K562 (cell line): ENCODE measurements around the gene CCL22. TPM values are rescaled to one million over a fixed set of nuclear protein-coding genes. Genes with fewer than 3 reads are reported as not detected.

ENCODE experiments used
- ATAC-seq: fragments of 200-7000 bp; cut with Tn5 transposase; 3 replicates; pipeline ENCODE4 v1.9.1; 2020; ENCODE audit warnings: moderate library complexity
- BruUV-seq: library from RNA; stranded (reverse); fragments of 400-500 nt; replicated peaks from 2 replicates; lab custom pipeline; 2021; lab: Mats Ljungman, UMichigan
- CTCF ChIA-PET: fragments of 300-600 bp; formaldehyde crosslinking; extraction: SDS; loops from one replicate; lab custom pipeline; 2021; ENCODE audit warnings: low intra/inter-chr PET ratio; lab: Yijun Ruan, JAX
- POLR2A ChIA-PET: fragments of 300-600, 350-650 bp; sonication (Branson Sonifier 250); formaldehyde crosslinking; extraction: SDS; loops from one replicate; lab custom pipeline; 2021; ENCODE audit warnings: antibody characterized with exemption, inconsistent platforms; lab: Yijun Ruan, JAX
- DNase-seq, 4 experiments: peaks; one replicate each; pipeline versions ENCODE4 v3.0.0 to v3.0.0-alpha.2; 2011 to 2018; ENCODE audit warnings: low spot score in 3 of 4, mixed read lengths in 3 of 4; ENCODE audit errors: extremely low read depth in 1 of 4
- FAIRE-seq: peaks from 2 replicates; lab custom pipeline; 2011; peaks lifted over from hg19 to GRCh38; lab: Jason Lieb, UNC
- H2AFZ ChIP-seq: 2 replicates; pipeline ENCODE4 v1.6.0; 2011; ENCODE audit warnings: low read depth, low read length, control low read depth, inconsistent platforms
- H3K27ac ChIP-seq: fragments of 200-600 bp; 3 replicates; pipeline ENCODE4 v1.8.0; 2011; ENCODE audit warnings: low read depth, mild to moderate bottlenecking, control low read depth, inconsistent platforms, low read length, moderate library complexity, mixed read lengths; ENCODE audit errors: extremely low read depth
- H3K27me3 ChIP-seq, 2 experiments: fragments of 300-600 bp in 1 of 2; 2 replicates in 1 of 2; 3 replicates in 1 of 2; pipeline versions ENCODE4 v1.6.0 to v1.8.0; 2011; ENCODE audit warnings: inconsistent platforms in 2 of 2, low read length in 2 of 2, mild to moderate bottlenecking in 1 of 2, mixed read lengths in 1 of 2, moderate library complexity in 1 of 2; ENCODE audit not compliant: control insufficient read depth in 2 of 2, insufficient read depth in 2 of 2
- H3K36me3 ChIP-seq: fragments of 300-600 bp; 3 replicates; pipeline ENCODE4 v1.8.0; 2011; ENCODE audit warnings: mild to moderate bottlenecking, low read length, inconsistent platforms; ENCODE audit not compliant: control insufficient read depth, insufficient read depth
- H3K4me1 ChIP-seq, 2 experiments: fragments of 200-600 bp in 1 of 2; replicated peaks in 1 of 2; 2 replicates in 1 of 2; 3 replicates in 1 of 2; pipeline versions ENCODE4 v1.5.1 to v1.8.0; 2011; ENCODE audit warnings: inconsistent platforms in 2 of 2, low read length in 2 of 2, mild to moderate bottlenecking in 1 of 2, mixed read lengths in 1 of 2, moderate library complexity in 1 of 2; ENCODE audit not compliant: control insufficient read depth in 2 of 2, insufficient read depth in 2 of 2
- H3K4me2 ChIP-seq: 2 replicates; pipeline ENCODE4 v1.6.1; 2011; ENCODE audit warnings: low read length, control low read depth, inconsistent platforms, mixed read lengths; ENCODE audit not compliant: insufficient read depth
- H3K4me3 ChIP-seq: fragments of 200-600 bp; sonication (generic), shearing (Covaris generic); 2 replicates; pipeline ENCODE4 v1.5.1; 2016; ENCODE audit warnings: control low read depth, inconsistent platforms
- H3K79me2 ChIP-seq: fragments of 200-600 bp; 3 replicates; pipeline ENCODE4 v1.8.0; 2011; ENCODE audit warnings: low read length, inconsistent platforms; ENCODE audit not compliant: control insufficient read depth, insufficient read depth
- H3K9ac ChIP-seq, 2 experiments: 2 replicates each; pipeline versions ENCODE4 v1.6.0 to v1.6.1; 2011; ENCODE audit warnings: low read depth in 2 of 2, low read length in 2 of 2, control low read depth in 1 of 2, inconsistent platforms in 1 of 2, mild to moderate bottlenecking in 1 of 2, mixed read lengths in 1 of 2; ENCODE audit not compliant: insufficient read depth in 1 of 2
- H3K9me1 ChIP-seq: one replicate; pipeline ENCODE4 v1.6.0; 2011; ENCODE audit warnings: inconsistent platforms, mild to moderate bottlenecking, low read length, moderate library complexity; ENCODE audit not compliant: control insufficient read depth, insufficient read depth
- H3K9me3 ChIP-seq: replicated peaks from 2 replicates; pipeline ENCODE4 v1.5.1; 2011; ENCODE audit warnings: low read depth, low read length, inconsistent platforms; ENCODE audit not compliant: control insufficient read depth, insufficient read depth
- H4K20me1 ChIP-seq: replicated peaks from 2 replicates; pipeline ENCODE4 v1.6.1; 2011; ENCODE audit warnings: low read length, inconsistent platforms, mixed read lengths; ENCODE audit not compliant: control insufficient read depth, insufficient read depth
- CREM ChIP-seq: IDR thresholded peaks from 2 replicates; pipeline ENCODE4 v1.6.1; 2014; ENCODE audit warnings: antibody characterized with exemption, low read depth
- DPF2 ChIP-seq: fragments of 450-650 bp; IDR thresholded peaks from 2 replicates; pipeline ENCODE4 v1.6.1; 2016
- EHMT2 ChIP-seq: fragments of 450-650 bp; IDR thresholded peaks from 2 replicates; pipeline ENCODE4 v1.6.1; 2018; ENCODE audit warnings: antibody characterized with exemption
- EP400 ChIP-seq: fragments of 450-650 bp; IDR thresholded peaks from 2 replicates; pipeline ENCODE4 v1.6.1; 2017; ENCODE audit warnings: antibody characterized with exemption, mild to moderate bottlenecking, moderate library complexity
- ESRRA ChIP-seq: fragments of 450-650 bp; IDR thresholded peaks from 2 replicates; pipeline ENCODE4 v1.6.1; 2014; ENCODE audit warnings: low read depth, mild to moderate bottlenecking, moderate library complexity, borderline replicate concordance
- FOXJ3 ChIP-seq: sonication (generic); formaldehyde crosslinking; IDR thresholded peaks from 2 replicates; pipeline ENCODE4 v1.4.0; 2020; ENCODE audit warnings: mild to moderate bottlenecking, missing genetic modification reagents
- MYBL2 ChIP-seq, 2 experiments: fragments of 450-650 bp in 1 of 2; sonication (generic) in 1 of 2; formaldehyde crosslinking in 1 of 2; IDR thresholded peaks; 2 replicates each; pipeline versions ENCODE4 v1.6.1 to v1.8.1; 2017 to 2022; ENCODE audit warnings: borderline replicate concordance in 1 of 2, inconsistent platforms in 1 of 2, low read depth in 1 of 2, mild to moderate bottlenecking in 1 of 2, missing genetic modification reagents in 1 of 2, moderate library complexity in 1 of 2
- NFRKB ChIP-seq: fragments of 450-650 bp; IDR thresholded peaks from 2 replicates; pipeline ENCODE4 v1.6.1; 2016; ENCODE audit warnings: low read depth
- NR0B1 ChIP-seq: fragments of 450-650 bp; IDR thresholded peaks from one replicate; pipeline ENCODE4 v1.6.1; 2018; ENCODE audit warnings: mild to moderate bottlenecking, moderate library complexity; ENCODE audit not compliant: partially characterized antibody
- RBBP5 ChIP-seq: fragments of 200-600 bp; sonication (generic); IDR thresholded peaks from 2 replicates; pipeline ENCODE4 v1.6.1; 2012; ENCODE audit warnings: borderline replicate concordance, mild to moderate bottlenecking, low read length, control low read depth, inconsistent platforms; ENCODE audit not compliant: insufficient read depth, poor library complexity, severe bottlenecking
- SMAD2 ChIP-seq: fragments of 150-350 bp; IDR thresholded peaks from 2 replicates; pipeline ENCODE4 v1.6.1; 2014; ENCODE audit warnings: low read depth, mild to moderate bottlenecking, low read length
- ZNF75A ChIP-seq: fragments of 450-650 bp; formaldehyde crosslinking; IDR thresholded peaks from 2 replicates; pipeline ENCODE4 v1.4.0; 2020; ENCODE audit warnings: mild to moderate bottlenecking
- WGBS: fragments of 100-300 bp; shearing (Covaris generic); methylation state at CpG from one replicate; pipeline ENCODE4 v1.1.6; 2016; ENCODE audit warnings: low coverage, mixed read lengths; ENCODE audit not compliant: insufficient coverage; ENCODE audit errors: missing lambda C conversion rate; 5-methylcytosine and 5-hydroxymethylcytosine counted together
- in situ Hi-C: fragments of 300-500 bp; cut with MboI; formaldehyde crosslinking; loops from 4 replicates; pipeline ENCODE4 v1.15.0; 2018; ENCODE audit warnings: inconsistent platforms, mixed read lengths
- intact Hi-C: fragments of 100-400 bp; cut with micrococcal nuclease; formaldehyde crosslinking; loops from 2 replicates; pipeline ENCODE4 v1.14.2; 2022
- polyA plus RNA-seq, 8 experiments: library from polyadenylated mRNA; depleted of rRNA in 4 of 8; stranded (reverse) in 5 of 8; unstranded in 3 of 8; fragments of >200 nt; fragmentation: Nextera tagmentation in 2 of 8; fragmentation: Illumina TruSeq in 1 of 8; extraction: Ambion mirVana in 2 of 8; extraction: Trizol in 1 of 8; gene quantifications; 2 replicates each; pipeline versions ENCODE4 v1.2.1 to v1.2.3, GENCODE V29; 2011 to 2014; ENCODE audit warnings: inconsistent platforms in 1 of 8, missing spikeins in 1 of 8
- total RNA-seq, 7 experiments: library from RNA; depleted of rRNA in 6 of 7; stranded (reverse); fragments of >200 nt in 6 of 7; fragmentation: Illumina TruSeq in 2 of 7; extraction: Trizol in 2 of 7; gene quantifications; 2 replicates each; pipeline versions ENCODE4 v1.2.1 to v1.2.3, GENCODE V29; 2011 to 2021; ENCODE audit warnings: low replicate concordance in 1 of 7
- TF ChIP-seq, protein P1 (sequence below), 2 experiments: fragments of 150-350 bp in 1 of 2; IDR thresholded peaks; 2 replicates each; pipeline ENCODE4 v1.6.1; 2012 to 2016; ENCODE audit warnings: low read depth in 2 of 2, low read length in 2 of 2, mild to moderate bottlenecking in 1 of 2, moderate library complexity in 1 of 2
- TF ChIP-seq, protein P2 (sequence below): fragments of 450-650 bp; IDR thresholded peaks from 2 replicates; pipeline ENCODE4 v1.6.1; 2016; ENCODE audit warnings: antibody characterized with exemption

Gene CCL22
- total and polyA plus RNA-seq, 9 of the 15 experiments (the other 6 are each of a cell fraction or from before 2014, with no cell fraction given), result 0.04 to 0.29 (median 0.06) TPM; not detected in 5

GRCh38 chr16:57406881-57407280, 48.3 kb downstream of the CCL22 start (continued):
- TF ChIP-seq NR0B1 (no peak), RBBP5 (no peak), FOXJ3 (no peak), ZNF75A (CRISPR knock-in tag) (no peak)

DNA sequence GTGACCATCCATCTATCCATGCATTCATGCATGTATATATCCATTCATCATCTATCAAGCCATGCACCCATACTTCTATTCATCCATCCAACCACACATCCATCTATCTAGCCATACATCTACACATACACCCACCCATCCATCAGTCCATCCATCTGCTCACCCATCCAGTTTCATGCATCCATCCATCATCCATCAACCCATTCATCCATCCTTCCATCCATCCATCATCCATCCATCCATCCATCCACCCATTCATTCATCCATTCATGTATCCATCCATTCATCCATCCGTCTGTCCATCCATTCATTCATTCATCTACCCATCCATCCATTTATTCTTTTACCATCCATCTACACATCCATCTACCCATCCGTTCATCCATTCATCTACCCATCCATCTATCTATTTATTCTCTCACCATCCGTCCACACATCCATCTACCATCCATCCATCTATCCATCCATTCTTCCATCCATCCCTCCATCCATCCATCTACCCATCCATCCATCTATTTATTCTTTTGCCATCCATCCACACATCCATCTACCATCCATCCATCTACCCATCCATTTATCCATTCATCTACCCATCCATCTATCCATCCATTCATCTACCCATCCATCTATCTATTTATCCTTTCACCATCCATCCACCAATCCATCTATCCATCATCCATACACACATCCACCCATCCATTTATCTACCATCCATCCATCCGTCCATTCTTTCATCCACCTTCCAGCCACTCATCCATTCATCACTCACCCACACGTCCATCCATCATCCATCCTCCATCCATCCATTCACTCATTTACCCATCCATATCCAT, 49.2 kb downstream of the CCL22 start:
- no peak overlapping the region for H3K27ac ChIP-seq
- ChIA-PET POLR2A (no interaction called here), CTCF (no interaction called here)
- 2% methylated on average over 5 of the region's 5 CpGs for WGBS
- intact Hi-C loops (no loop called here), in situ Hi-C loops (no loop called here)
- H3K4me1 ChIP-seq, result peaks cover 0 to 5% of the 10 kb centered on the region in 2 experiments; a peak in 1 of 5 replicates
- H3K9ac ChIP-seq, result no peak overlapping the region
- H3K4me2 ChIP-seq, result no peak overlapping the region
- no peak for FAIRE-seq
- H3K9me3 ChIP-seq, result no peaks in the 10 kb centered on the region
- BruUV-seq, result no TSS peak
- DNase-seq, result no peak
- no peaks in the 10 kb centered on the region for H3K9me1 ChIP-seq
- H3K4me3 ChIP-seq, result no peak overlapping the region
- no peaks in the 10 kb centered on the region for H3K36me3 ChIP-seq
- peaks cover 11 to 51% of the 10 kb centered on the region in 2 experiments; a peak in 4 of 5 replicates for H3K27me3 ChIP-seq
- no peaks in the 10 kb centered on the region for H4K20me1 ChIP-seq
- H2AFZ ChIP-seq, result no peak overlapping the region
- ATAC-seq, result no peak
- H3K79me2 ChIP-seq, result no peaks in the 10 kb centered on the region
- TF ChIP-seq EP400, result no peak
- no peak for TF ChIP-seq SMAD2
- peak; percentile 51; the same call in 1 of the 2 replicates for TF ChIP-seq EHMT2
- TF ChIP-seq, protein P1, sequence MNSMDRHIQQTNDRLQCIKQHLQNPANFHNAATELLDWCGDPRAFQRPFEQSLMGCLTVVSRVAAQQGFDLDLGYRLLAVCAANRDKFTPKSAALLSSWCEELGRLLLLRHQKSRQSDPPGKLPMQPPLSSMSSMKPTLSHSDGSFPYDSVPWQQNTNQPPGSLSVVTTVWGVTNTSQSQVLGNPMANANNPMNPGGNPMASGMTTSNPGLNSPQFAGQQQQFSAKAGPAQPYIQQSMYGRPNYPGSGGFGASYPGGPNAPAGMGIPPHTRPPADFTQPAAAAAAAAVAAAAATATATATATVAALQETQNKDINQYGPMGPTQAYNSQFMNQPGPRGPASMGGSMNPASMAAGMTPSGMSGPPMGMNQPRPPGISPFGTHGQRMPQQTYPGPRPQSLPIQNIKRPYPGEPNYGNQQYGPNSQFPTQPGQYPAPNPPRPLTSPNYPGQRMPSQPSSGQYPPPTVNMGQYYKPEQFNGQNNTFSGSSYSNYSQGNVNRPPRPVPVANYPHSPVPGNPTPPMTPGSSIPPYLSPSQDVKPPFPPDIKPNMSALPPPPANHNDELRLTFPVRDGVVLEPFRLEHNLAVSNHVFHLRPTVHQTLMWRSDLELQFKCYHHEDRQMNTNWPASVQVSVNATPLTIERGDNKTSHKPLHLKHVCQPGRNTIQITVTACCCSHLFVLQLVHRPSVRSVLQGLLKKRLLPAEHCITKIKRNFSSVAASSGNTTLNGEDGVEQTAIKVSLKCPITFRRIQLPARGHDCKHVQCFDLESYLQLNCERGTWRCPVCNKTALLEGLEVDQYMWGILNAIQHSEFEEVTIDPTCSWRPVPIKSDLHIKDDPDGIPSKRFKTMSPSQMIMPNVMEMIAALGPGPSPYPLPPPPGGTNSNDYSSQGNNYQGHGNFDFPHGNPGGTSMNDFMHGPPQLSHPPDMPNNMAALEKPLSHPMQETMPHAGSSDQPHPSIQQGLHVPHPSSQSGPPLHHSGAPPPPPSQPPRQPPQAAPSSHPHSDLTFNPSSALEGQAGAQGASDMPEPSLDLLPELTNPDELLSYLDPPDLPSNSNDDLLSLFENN (IDR thresholded peaks at IDR 0.05; ENCODE audit: low read depth in 2 of 2, low read length in 2 of 2), result no peak
- no peak for TF ChIP-seq NFRKB
- no peak for TF ChIP-seq DPF2
- TF ChIP-seq, protein P2, sequence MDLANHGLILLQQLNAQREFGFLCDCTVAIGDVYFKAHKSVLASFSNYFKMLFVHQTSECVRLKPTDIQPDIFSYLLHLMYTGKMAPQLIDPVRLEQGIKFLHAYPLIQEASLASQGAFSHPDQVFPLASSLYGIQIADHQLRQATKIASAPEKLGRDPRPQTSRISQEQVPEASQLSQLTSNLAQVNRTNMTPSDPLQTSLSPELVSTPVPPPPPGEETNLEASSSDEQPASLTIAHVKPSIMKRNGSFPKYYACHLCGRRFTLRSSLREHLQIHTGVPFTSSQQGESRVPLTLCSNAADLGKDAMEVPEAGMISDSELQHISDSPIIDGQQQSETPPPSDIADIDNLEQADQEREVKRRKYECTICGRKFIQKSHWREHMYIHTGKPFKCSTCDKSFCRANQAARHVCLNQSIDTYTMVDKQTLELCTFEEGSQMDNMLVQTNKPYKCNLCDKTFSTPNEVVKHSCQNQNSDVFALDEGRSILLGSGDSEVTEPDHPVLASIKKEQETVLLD, result no peak
- TF ChIP-seq ESRRA, result no peak
- no peak for TF ChIP-seq CREM
- no peak for TF ChIP-seq MYBL2 (IDR thresholded peaks at IDR 0.05; ENCODE audit: low read depth)
- no peak for TF ChIP-seq MYBL2 (CRISPR knock-in tag; IDR thresholded peaks at IDR 0.05; ENCODE audit: borderline replicate concordance)
